WERI-Rb-1 (cell line): ENCODE measurements around the gene HTR3E.

ENCODE experiments used
- DNase-seq: peaks from one replicate; pipeline ENCODE4 v3.0.0-alpha.2; 2020
- H3K27ac ChIP-seq: fragments of 250-450 bp; sonication (Bioruptor Pico); 2 replicates; pipeline ENCODE4 v1.5.1; 2020; ENCODE audit warnings: mild to moderate bottlenecking, moderate library complexity
- H3K27me3 ChIP-seq: fragments of 250-450 bp; sonication (Bioruptor Pico); 2 replicates; pipeline ENCODE4 v1.5.1; 2021; ENCODE audit warnings: mild to moderate bottlenecking, low read depth, moderate library complexity; ENCODE audit not compliant: insufficient read depth, severe bottlenecking
- H3K36me3 ChIP-seq: fragments of 250-450 bp; sonication (Bioruptor Pico); 2 replicates; pipeline ENCODE4 v1.5.1; 2020; ENCODE audit warnings: mild to moderate bottlenecking, moderate library complexity
- H3K4me3 ChIP-seq: 2 replicates; pipeline ENCODE4 v1.5.1; 2011; ENCODE audit warnings: low read depth, mild to moderate bottlenecking, control low read depth, low read length
- H3K9me3 ChIP-seq: fragments of 250-450 bp; sonication (Bioruptor Pico); 2 replicates; pipeline ENCODE4 v1.5.1; 2021; ENCODE audit warnings: mild to moderate bottlenecking, moderate library complexity; ENCODE audit not compliant: severe bottlenecking
- CTCF ChIP-seq: IDR thresholded peaks from 2 replicates; pipeline ENCODE4 v1.5.1; 2011; ENCODE audit warnings: low read depth, mild to moderate bottlenecking, control low read depth, inconsistent platforms, low read length

The HTR3E gene

DNA sequence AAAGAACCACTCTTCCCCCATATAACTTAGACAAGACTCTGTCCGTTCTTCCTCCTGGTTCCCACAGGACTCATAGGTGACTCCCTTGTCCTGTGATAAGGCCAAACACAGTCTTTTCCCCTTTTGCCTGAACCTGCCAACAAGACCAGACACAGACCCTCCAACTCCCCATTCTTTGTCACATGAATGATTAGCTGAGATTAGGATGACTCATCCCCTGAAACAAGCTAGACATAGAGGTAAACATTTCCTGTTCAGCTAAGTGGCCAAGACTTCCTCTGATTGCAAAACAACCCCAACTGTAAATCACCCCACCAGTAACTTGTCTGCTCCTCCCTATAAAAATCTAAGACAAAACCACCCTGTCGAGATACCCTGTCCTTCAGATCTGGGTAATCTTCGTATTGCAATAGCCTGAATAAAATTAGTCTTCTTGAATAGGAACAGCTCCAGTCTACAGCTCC lies 11.4 kb upstream of the HTR3E start:
- Histone ChIP-seq H3K27me3 (no peaks in the 10 kb centered on the region), H3K9me3 (no peaks in the 10 kb centered on the region), H3K4me3 (no peak overlapping the region), H3K36me3 (no peaks in the 10 kb centered on the region), H3K27ac (no peak overlapping the region)
- no peak for TF ChIP-seq CTCF
- no peak for DNase-seq

DNA sequence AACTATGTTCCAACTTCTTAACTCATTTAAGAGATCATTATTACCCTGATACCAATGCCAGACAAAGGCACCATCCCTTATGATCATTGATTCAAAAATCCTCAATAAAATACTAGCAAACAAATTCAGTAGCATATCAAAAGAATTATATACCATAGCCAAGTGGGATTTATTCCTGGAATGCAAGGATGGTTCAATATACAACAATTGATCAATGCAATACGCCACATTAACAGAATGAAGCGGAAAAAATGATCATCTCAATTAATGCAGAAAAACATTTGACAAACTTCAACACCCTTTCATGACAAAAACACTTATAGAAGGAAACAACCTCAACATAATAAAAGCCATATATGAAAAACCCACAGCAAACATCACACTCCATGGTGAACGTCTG lies 4.7 kb upstream of the HTR3E start:
- DNase-seq, result no peak
- peaks cover 12% of the 10 kb centered on the region for H3K9me3 ChIP-seq
- H3K27ac ChIP-seq, result no peak overlapping the region
- H3K36me3 ChIP-seq, result no peaks in the 10 kb centered on the region
- no peaks in the 10 kb centered on the region for H3K27me3 ChIP-seq
- TF ChIP-seq CTCF, result no peak
- no peak overlapping the region for H3K4me3 ChIP-seq

- Histone ChIP-seq H3K27ac (no peak overlapping the region), H3K9me3 (peaks cover 3% of the 10 kb centered on the region), H3K36me3 (no peaks in the 10 kb centered on the region), H3K27me3 (no peaks in the 10 kb centered on the region), H3K4me3 (no peak overlapping the region)
- TF ChIP-seq CTCF, result no peak
- no peak for DNase-seq
These were observed 692 bp downstream of the HTR3E start for GRCh38 chr3:184097556-184097955.

- Histone ChIP-seq H3K27me3 (no peaks in the 10 kb centered on the region), H3K4me3 (no peak overlapping the region), H3K9me3 (no peaks in the 10 kb centered on the region), H3K36me3 (no peaks in the 10 kb centered on the region), H3K27ac (no peak overlapping the region)
- no peak for DNase-seq
- TF ChIP-seq CTCF, result no peak
These were observed 3.2 kb downstream of the HTR3E start for GRCh38 chr3:184099806-184100686.

DNA sequence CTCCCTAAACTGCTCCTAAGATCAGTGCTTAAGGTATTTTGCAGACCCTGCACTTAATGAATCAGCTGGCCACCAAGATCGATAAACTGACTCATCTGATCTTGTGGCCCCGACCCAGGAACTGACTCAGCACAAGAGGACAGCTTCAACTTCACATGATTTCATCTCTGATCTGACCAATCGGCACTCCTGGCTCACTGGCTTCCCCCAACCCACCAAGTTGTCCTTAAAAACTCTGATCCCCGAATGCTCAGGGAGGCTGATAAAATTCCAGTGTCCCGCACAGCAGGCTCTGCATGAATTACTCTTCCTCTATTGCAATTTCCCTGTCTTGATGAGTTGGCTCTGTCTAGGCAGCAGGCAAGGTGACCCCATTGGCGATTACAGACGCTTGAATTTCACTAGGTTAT lies 13.5 kb downstream of the HTR3E start:
- H3K4me3 ChIP-seq, result no peak overlapping the region
- DNase-seq, result no peak
- no peaks in the 10 kb centered on the region for H3K9me3 ChIP-seq

More for the DNA sequence above, 13.5 kb downstream of the HTR3E start:
- no peaks in the 10 kb centered on the region for H3K27me3 ChIP-seq
- no peaks in the 10 kb centered on the region for H3K36me3 ChIP-seq
- no peak overlapping the region for H3K27ac ChIP-seq
- TF ChIP-seq CTCF, result no peak
